Measurements from ENCODE around the gene MMGT1.
"Not testable (repeated sequence)": the region's sequence is repeated elsewhere in the genome, so short reads cannot be mapped to it uniquely, and the experiment has no call there.

Gene MMGT1

DNA sequence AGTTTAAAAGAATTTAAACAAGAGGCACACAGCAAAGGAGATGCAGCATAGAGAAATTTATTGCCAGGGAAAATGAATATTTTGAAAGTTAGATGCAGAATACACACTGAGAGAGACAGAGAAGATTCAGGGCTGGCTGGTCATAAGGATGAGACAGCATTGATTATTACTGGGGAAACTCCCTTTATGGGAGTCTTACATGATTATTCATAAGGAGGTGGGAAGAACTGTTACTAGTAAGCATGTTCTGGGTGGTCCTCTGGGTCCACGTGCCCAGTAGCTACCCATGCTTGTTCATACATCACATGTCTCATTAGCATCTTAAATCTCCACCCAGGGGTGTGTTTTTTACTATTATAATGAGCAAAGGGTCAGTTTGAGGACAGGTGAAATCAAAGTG lies 53.3 kb downstream of the MMGT1 start:
- DNase-seq = not testable (repeated sequence)

DNA sequence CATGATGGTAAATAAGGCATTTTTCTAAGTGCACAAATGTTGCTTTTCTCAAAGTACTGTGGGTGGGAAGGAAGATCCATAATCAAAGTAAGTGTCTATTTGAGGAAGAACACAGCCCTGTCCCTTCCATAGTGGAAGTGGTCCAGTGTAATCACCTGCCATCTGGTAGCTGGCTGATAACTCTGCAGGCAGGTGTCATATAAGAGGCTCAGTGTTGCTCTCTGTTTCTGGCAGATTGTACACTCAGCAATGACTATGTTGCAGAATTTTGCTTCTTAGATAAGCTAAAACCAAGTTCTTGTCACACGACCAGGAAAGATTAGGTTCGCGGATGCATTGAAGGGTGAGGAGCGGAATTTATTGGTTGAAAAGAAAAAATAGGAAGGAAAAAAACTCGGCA lies 59.4 kb downstream of the MMGT1 start:
- DNase-seq = no peak
